Spinal cord (tissue), 10 donors: ENCODE data around the gene SPTB. TPM values are rescaled to one million over a fixed set of nuclear protein-coding genes. Genes with fewer than 3 reads are reported as not detected.

Source experiments
- DNase-seq, 6 donors: peaks; one replicate each; pipeline versions ENCODE4 v3.0.0 to v3.0.0-alpha.2; 2013 to 2015; ENCODE audit warnings: low spot score in 6 of 6, low read depth in 4 of 6
- H3K27ac ChIP-seq: one replicate; pipeline ENCODE4 v1.5.1; 2013; ENCODE audit warnings: low read depth, low read length, control low read depth
- H3K27me3 ChIP-seq: one replicate; pipeline ENCODE4 v1.6.1; 2013; ENCODE audit warnings: low read length; ENCODE audit not compliant: control insufficient read depth, insufficient read depth
- H3K36me3 ChIP-seq: one replicate; pipeline ENCODE4 v1.6.1; 2013; ENCODE audit warnings: low read length; ENCODE audit not compliant: control insufficient read depth, insufficient read depth
- H3K4me1 ChIP-seq: one replicate; pipeline ENCODE4 v1.6.1; 2013; ENCODE audit warnings: low read length; ENCODE audit not compliant: control insufficient read depth, insufficient read depth
- H3K4me3 ChIP-seq: one replicate; pipeline ENCODE4 v1.5.1; 2013; ENCODE audit warnings: low read depth, low read length, control low read depth
- H3K9me3 ChIP-seq: one replicate; pipeline ENCODE4 v1.6.1; 2013; ENCODE audit warnings: low read length; ENCODE audit not compliant: control insufficient read depth, insufficient read depth
- WGBS: methylation state at CpG from one replicate; pipeline ENCODE4 v1.1.5; 2013; ENCODE audit warnings: missing lambda C conversion rate; ENCODE audit not compliant: insufficient coverage; 5-methylcytosine and 5-hydroxymethylcytosine counted together
- polyA plus RNA-seq, 2 donors: library from polyadenylated mRNA; unstranded; fragments of 120-200 nt; gene quantifications; one replicate each; pipeline ENCODE4 v1.2.1, GENCODE V29; 2013; ENCODE audit not compliant: insufficient read length in 2 of 2
- total RNA-seq, 2 donors: library from RNA; depleted of rRNA in 1 of 2; stranded (reverse); fragments of 120-200 nt in 1 of 2; fragments of >200 nt in 1 of 2; gene quantifications; one replicate each; pipeline versions ENCODE4 v1.2.3 to v1.2.4, GENCODE V29; 2013 to 2014
- donor health status: healthy.

SPTB gene
- total and polyA plus RNA-seq, 4 donors, result 19.0 to 42.3 (median 35.2) TPM

DNA sequence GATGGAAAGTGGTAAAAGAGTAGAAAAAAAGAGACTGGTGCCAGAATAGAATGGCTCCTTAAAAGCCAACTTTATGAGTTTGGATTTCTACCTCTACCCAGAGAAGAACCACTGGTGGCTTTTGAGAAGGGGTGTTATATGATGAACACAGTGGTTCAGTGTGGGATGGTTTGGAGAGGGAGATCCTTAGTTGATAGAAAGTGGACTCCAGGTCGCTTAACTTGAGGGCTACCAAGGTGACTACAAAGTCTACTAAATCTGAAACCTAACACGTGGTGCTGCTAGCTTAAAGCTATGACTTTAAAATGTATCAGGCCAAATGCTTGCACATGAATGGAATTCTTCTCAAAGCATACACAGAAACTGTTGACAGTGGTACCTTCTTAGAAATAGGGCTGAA, 8.4 kb downstream of the SPTB start:
- H3K27me3 ChIP-seq, result no peaks in the 10 kb centered on the region
- H3K9me3 ChIP-seq, result peaks cover 1% of the 10 kb centered on the region
- no peak overlapping the region for H3K4me3 ChIP-seq
- DNase-seq, result no peak
- no CpG with 5 or more reads among the region's 2 CpGs for WGBS
- H3K36me3 ChIP-seq, result no peaks in the 10 kb centered on the region
- H3K4me1 ChIP-seq, result peaks cover 5% of the 10 kb centered on the region
- no peak overlapping the region for H3K27ac ChIP-seq

DNA sequence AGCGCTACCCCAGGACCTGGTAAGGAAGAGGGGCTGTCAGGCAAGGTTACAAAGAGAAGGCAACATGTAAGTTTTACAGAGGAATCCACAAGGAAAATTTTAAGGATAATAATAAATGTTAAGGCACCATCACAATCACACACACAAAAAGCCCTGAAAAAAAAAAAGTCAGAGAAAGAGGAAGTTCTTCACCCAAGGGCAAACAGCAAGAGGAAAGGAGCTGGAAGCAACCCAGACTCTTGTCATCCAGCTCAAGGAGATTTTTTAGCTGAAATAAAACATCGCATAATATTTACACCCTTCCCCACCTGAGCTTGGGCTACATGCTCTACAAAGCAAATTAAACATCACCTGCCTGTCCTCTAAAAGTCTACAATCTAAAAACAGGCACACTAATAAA, 9.5 kb downstream of the SPTB start:
- Histone ChIP-seq H3K27me3 (no peaks in the 10 kb centered on the region), H3K36me3 (no peaks in the 10 kb centered on the region), H3K4me1 (peaks cover 13% of the 10 kb centered on the region), H3K9me3 (peaks cover 1% of the 10 kb centered on the region), H3K4me3 (no peak overlapping the region), H3K27ac (no peak overlapping the region)
- no peak for DNase-seq
- WGBS, result 94% methylated on average over 2 of the region's 2 CpGs

DNA sequence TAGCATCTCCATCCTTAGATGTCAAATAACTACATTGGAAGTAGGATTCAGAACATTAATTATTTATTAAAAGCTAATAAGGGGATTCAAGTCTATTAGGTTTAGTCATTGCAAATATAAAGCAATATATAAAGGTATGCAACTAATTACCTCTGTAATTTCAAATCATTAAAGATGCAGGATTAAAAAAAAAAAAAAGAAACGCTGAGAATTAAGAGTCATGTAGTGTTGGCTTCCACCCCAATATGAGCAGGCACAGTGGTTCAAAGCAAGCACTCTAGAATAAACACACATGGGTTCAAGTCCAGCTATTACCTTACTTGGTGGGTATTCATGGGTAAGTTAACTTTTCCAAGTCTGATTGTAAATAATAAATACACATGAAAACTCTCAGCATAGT, 10.9 kb downstream of the SPTB start:
- no CpG with 5 or more reads among the region's 1 CpG for WGBS
- H3K27ac ChIP-seq, result no peak overlapping the region
- H3K36me3 ChIP-seq, result no peaks in the 10 kb centered on the region
- H3K4me1 ChIP-seq, result peaks cover 13% of the 10 kb centered on the region
- no peak overlapping the region for H3K4me3 ChIP-seq
- peaks cover 1% of the 10 kb centered on the region for H3K9me3 ChIP-seq
- DNase-seq, result peak in 1 of 6 donors; percentile 64
- no peaks in the 10 kb centered on the region for H3K27me3 ChIP-seq

DNA sequence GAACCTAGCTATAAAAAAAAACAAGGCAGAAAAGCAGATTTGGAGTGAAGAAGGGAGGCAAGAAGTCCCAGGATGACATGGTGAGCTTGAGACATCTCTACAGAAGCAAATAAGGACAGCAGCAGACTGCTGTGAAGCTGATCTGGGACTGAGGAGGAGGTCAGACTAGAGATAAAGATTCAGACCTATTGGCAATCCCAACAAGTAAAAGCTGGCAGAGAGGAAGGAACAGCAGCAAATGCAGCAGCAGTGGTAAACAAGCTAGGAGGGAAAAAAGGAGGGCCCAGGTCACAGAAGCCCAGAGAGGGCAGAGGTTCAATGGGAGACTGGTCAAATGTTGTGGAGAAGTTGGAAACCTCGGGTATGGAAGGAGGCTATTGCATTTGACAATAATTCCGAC, 11.3 kb downstream of the SPTB start:
- no peak for DNase-seq
- Histone ChIP-seq H3K9me3 (peaks cover 1% of the 10 kb centered on the region), H3K36me3 (no peaks in the 10 kb centered on the region), H3K27me3 (no peaks in the 10 kb centered on the region), H3K27ac (no peak overlapping the region), H3K4me1 (peaks cover 13% of the 10 kb centered on the region), H3K4me3 (no peak overlapping the region)
- no CpG with 5 or more reads among the region's 2 CpGs for WGBS

DNA sequence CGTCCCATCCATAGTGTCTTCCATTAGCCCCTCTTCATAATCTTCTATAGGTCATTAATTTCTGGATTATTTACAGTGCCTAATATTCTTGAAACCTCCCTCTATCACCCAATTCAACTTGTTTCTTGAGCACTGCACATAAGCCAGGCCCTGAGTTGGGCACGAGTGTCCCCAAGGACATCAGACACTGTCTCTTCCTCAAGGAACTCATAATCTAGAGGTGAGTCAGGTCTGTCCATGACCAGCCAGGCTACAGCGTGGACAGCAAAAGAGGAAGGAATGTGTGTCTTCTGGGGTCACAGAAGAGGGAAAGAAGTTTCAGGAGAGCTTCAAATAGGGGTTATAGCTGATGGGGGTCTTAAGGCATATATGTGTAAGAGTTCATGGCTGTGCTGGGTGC, 12.5 kb downstream of the SPTB start:
- no peaks in the 10 kb centered on the region for H3K27me3 ChIP-seq
- WGBS, result 94% methylated on average over 2 of the region's 3 CpGs

DNA sequence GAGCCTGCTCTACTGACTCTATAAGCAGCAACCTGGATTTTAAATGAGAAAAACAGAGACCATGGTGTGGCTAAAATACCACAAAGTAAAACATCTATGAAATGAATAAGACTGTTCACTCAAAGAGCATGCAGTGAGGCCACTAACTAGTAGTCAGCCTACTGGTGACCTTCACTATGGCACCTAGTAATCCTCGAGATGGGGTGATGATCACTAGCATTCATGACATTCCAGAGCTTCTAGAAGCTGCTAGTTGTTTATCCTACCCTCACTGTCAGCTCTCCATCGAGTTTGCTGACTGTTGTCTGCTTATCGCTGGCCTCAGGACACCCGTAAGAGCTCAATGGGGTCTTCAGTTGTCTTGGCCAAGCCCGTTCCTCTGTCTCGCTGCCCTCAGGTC, 13.7 kb downstream of the SPTB start:
- H3K4me1 ChIP-seq, result peaks cover 22% of the 10 kb centered on the region
- DNase-seq, result no peak
- H3K27me3 ChIP-seq, result no peaks in the 10 kb centered on the region
- H3K36me3 ChIP-seq, result no peaks in the 10 kb centered on the region
- H3K27ac ChIP-seq, result peak overlapping the region; percentile 66
- WGBS, result 73% methylated on average over 6 of the region's 6 CpGs
- no peak overlapping the region for H3K4me3 ChIP-seq
- no peaks in the 10 kb centered on the region for H3K9me3 ChIP-seq

More for the DNA sequence above, 12.5 kb downstream of the SPTB start:
- no peaks in the 10 kb centered on the region for H3K9me3 ChIP-seq
- no peak overlapping the region for H3K4me3 ChIP-seq
- no peak overlapping the region for H3K27ac ChIP-seq
- DNase-seq, result no peak
- H3K36me3 ChIP-seq, result no peaks in the 10 kb centered on the region
- peaks cover 13% of the 10 kb centered on the region for H3K4me1 ChIP-seq

DNA sequence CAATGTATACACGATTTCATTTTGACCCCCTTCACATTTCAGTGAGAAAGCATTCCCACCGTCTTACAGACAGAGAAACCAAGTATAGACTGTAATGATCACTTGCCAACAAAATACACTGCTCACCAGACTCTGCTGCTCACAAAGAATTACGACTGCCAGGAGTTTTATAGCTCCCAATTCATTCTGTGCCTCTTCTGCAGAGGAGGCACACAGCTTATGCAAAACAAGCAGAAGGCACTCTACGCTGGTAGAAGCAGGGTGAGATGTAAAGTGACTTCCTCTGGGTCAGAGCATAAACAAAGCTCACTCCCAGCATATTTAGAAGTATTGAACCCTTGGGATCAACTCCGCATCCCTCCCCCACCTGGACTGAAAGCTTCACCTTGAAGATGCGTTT, 14.6 kb downstream of the SPTB start:
- H3K4me3 ChIP-seq, result no peak overlapping the region
- H3K9me3 ChIP-seq, result no peaks in the 10 kb centered on the region
- peaks cover 22% of the 10 kb centered on the region for H3K4me1 ChIP-seq
- H3K27ac ChIP-seq, result no peak overlapping the region
- WGBS, result 67% methylated on average over 4 of the region's 6 CpGs
- H3K27me3 ChIP-seq, result no peaks in the 10 kb centered on the region
- no peaks in the 10 kb centered on the region for H3K36me3 ChIP-seq
- peak in 2 of 6 donors; percentile 14 to 73 for DNase-seq

DNA sequence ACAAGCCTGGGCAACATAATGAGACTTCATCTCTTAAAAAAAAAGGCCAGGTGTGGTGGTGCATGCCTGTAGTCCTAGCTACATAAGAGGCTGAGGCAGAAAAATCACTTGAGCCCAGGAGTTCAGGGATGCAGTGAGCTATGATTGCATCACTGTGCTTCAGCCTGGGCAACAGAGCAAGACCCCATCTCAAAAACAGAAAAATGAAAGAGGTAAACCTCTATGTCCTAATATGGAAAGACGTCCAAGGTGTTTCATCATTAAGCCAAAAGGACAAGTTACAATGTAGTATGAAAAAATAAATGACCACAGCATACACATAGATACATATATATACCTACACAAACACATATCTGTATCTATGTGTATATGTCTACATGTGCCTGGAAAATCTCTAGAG, 15.4 kb downstream of the SPTB start:
- no CpG with 5 or more reads among the region's 1 CpG for WGBS
- Histone ChIP-seq H3K4me1 (peaks cover 22% of the 10 kb centered on the region), H3K9me3 (no peaks in the 10 kb centered on the region), H3K36me3 (no peaks in the 10 kb centered on the region), H3K27ac (no peak overlapping the region), H3K4me3 (no peak overlapping the region), H3K27me3 (no peaks in the 10 kb centered on the region)
- DNase-seq, result no peak

DNA sequence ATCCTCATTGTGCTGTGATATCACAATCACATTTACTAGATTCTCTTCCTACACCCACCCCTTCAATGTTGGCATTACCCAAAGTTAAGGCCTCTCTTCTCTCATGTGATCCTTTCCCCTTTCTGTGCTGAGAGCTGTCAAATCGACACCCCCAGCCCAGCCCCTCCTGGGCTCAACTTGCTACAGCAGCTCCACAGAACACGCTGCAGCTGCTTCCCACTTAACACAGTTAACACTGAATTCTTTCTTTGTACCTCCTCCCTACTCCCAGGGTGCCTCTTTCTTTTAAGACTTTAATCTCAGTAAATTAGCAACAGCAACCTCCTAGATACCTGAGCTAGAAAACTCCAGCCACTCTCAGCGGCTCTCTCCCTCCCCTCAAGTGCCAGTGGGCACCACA, 17.8 kb downstream of the SPTB start:
- Histone ChIP-seq H3K4me1 (peaks cover 20% of the 10 kb centered on the region), H3K9me3 (no peaks in the 10 kb centered on the region), H3K27me3 (no peaks in the 10 kb centered on the region), H3K27ac (peak overlapping the region; percentile 22), H3K4me3 (no peak overlapping the region), H3K36me3 (no peaks in the 10 kb centered on the region)
- DNase-seq, result peak in 1 of 6 donors; percentile 55
- WGBS, result 21% methylated on average over 2 of the region's 3 CpGs

DNA sequence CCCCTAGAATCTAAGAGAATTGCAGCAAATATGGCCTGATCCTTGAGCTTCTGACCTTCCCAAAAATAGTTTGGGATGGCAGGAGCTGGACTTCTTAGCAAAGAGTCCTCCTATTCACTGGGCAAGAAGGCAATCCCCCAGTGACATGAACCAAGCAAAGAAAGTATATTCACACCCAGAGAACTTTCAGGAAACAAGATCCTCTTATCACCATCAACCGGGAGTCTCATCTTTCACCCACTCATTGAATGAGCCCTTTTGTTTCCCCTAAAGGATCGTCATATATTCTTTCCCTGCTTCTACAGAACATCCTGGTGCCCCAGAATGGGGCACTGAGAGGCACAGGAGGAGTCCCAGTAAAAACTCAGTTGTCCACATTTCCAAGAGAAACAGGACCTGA, 19.7 kb downstream of the SPTB start:
- H3K36me3 ChIP-seq, result no peaks in the 10 kb centered on the region
- no peaks in the 10 kb centered on the region for H3K27me3 ChIP-seq
- DNase-seq, result no peak
- no peak overlapping the region for H3K4me3 ChIP-seq
- peaks cover 18% of the 10 kb centered on the region for H3K4me1 ChIP-seq
- 56% methylated on average over 1 of the region's 2 CpGs for WGBS
- no peak overlapping the region for H3K27ac ChIP-seq
- no peaks in the 10 kb centered on the region for H3K9me3 ChIP-seq
